ENCODE data around the gene CORO1C.
A peak's percentile ranks its signal among the peaks of the same experiment; 100 is the strongest.

The CORO1C gene

DNA sequence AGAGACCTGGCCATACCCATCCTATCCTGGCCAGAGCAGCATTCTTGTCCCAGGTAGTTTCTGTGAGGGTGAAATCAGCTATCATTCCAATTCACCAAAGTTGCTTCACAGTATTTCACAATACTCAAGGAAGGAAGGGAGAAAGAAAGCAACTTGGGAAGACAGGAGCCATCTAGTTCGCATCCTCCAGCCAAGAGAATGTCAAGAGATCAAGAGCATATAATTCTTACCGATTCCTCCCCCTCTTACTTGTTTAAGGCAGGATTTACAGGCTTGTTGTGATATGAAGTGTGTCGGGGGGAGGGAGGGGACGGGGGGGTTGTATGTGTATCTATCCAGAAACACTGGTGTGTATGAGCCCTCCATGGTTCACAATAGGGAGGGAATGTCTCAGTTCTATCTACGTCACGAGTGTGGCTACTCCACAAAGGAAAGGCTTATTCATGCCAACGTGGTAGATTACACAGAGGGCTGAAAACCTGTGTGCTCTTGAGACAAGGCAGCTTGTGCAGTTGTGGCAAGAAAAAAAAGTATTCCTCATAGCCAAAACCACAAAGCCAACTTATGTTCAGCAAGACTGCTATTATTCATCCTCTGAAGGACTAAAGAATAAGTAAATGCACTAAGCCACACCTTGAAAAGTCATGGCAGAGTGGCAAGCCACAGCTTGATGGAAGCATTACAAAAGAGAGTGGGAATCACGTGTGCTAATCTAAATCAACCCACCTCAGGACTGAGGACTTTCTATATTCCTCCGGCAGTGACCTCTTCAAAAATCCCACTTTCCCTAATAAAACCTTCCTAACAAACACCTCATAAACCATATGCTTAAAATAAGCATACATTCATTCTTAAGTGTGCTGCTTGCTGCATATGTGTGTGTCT, 35.0 kb downstream of the CORO1C start:
- DNase-seq, result peak; percentile 29

GRCh38 chr12:108694812-108695278, 36.5 kb downstream of the CORO1C start:
- DNase-seq, result peak; percentile 1

DNA sequence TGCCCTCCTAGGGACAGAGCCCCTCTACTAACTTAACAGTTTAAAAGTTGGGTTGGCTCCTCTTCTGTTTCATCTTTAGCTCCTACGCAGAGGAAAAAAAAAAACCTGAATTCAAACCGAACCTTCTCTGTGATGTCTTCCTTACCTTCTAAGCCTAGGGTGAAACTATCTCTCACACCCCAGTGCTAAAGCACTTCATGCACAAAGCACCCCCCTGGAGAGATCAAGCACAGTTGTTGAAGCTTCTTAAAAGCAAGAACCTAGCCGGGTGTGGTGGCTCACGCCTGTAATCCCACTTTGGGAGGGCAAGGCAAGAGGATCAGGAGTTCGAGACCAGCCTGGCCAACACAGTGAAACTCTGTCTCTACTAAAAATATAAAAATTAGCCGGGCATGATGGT, 37.6 kb downstream of the CORO1C start:
- DNase-seq, result no peak

GRCh38 chr12:108693186-108693730, 38.1 kb downstream of the CORO1C start:
- no peak for DNase-seq

DNA sequence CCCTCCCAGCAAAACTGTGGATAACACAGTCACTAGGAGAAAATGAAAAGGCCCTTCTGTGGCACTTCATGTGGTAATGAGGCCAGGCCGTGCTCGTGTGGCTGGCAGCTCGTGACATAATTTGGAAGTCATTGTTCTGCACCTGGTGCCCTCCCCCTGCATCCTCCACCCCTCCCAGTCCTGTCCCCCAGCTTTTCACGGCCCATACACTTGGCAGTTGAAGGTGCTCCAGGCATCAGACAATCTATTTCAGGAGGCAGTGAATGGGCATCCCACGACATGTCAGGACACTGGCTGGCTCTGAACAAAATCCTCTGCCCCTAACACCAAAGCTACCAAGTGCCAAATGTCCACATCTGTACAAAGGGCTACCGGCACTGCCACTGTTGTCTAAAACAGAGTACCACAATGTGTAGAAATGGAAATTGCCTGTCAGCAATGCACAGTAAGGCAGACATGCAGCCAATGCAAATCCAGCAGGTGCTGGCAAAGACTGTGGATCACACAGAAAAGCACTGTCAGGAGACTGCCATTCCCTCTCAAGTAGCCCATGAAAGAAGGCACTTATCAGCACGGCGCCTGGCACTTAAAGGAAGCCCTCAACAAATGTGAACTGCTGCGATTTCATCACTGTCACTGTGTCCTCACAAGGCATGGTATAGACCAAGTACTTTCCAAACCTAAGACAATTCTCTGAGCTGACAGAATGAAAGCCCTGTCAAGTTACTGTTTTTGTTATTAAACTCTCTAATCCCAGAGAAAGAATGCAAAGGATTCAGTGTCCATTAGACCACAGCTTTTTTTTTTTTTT, 39.1 kb downstream of the CORO1C start:
- no peak for DNase-seq

DNA sequence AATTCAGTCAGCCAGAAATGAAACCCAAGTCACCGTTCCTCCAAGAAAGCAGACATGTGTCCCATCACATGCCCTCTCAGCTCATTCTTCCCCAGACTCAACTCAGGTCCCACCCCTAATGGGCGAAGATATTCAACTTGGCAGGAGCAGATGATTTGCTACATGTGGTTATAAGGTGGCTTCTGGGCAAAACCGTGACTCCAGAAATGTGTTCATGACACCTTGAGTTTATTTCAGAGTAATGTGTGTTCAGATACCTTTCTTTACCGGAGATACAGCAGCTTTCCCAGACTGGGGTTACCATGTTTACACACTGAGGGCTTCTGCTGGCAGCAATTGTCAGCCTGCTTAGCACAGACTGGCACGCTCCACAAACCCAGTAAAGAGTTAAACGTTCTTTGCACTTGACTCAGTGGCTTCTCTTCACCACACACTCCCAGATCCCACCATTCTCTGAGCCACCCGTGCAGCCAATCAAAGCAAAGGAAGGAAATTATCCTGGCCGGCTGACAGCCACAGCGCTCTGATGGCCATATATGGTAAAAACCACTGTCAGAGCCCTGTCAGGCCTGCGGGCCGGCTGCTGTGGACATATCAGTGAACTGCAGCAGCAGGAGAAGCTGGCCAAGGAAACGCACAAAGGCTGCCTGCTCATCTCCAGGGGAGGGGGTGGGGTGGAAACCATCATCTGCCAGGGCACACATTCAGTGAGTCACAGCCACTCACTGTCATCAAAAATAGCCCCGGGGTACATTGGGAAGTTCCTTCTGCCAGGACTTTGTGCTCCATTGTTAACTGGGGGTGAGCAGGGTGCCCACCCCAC, 39.9 kb downstream of the CORO1C start:
- DNase-seq, result peak; percentile 77

GRCh38 chr12:108690542-108691174, 40.7 kb downstream of the CORO1C start:
- no peak for DNase-seq

DNA sequence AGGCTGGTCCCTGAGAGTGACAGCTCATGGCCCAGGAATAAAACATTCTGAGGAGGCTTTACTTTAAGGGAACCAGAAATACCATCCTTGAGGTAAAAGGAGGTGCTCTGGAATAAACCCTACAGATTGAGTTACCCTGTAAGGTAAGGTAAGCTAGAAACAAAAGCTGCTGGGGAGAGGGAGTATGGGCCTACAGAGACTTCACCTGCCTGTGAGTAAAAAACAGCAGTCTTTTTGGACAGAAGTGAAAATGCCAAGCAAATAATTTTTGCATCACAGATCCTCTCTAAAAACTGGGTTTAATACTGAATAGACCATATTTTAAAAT, 41.2 kb downstream of the CORO1C start:
- no peak for DNase-seq

DNA sequence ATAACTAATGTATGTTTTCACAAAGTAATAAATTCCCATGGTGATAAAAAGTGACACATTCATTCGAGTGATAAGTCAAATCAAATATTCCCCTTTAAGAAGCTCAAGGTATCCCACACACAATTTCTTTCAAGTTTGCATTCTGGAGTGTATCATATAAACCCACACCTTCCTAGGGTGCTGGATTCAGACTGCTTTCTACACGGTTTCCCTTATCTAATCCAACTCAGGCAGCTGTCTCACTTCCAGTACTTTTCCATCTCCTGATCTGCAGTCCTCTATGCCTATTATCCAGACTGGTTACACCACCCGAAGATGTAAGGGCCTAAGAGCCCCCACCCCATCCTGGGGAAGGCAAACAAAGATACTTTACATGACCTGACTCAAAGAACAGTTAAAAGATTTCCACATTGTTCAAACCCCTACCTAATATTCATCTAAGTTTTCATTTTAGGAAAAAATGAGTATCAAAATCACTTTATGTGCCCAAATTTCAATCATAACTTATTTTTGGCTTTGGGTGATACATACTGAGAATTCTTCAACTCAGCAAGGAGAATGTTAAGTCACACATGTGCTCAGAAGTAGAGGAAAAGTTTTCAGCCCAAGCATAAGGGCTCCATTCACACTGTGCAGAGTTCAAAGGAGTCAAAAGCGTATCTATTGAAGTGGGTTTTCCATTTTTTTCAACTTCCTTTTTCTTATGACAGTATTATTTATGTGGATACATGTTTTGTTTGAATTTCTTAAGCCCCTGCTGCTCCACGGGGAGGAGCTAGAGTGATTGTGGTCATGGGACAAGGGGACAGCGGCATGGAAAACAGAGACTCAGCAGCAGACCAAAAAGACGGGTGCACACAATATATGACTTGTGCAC, 41.8 kb downstream of the CORO1C start:
- DNase-seq, result peak; percentile 35

- no peak for DNase-seq
These were observed 44.5 kb downstream of the CORO1C start for GRCh38 chr12:108686780-108687179.

DNA sequence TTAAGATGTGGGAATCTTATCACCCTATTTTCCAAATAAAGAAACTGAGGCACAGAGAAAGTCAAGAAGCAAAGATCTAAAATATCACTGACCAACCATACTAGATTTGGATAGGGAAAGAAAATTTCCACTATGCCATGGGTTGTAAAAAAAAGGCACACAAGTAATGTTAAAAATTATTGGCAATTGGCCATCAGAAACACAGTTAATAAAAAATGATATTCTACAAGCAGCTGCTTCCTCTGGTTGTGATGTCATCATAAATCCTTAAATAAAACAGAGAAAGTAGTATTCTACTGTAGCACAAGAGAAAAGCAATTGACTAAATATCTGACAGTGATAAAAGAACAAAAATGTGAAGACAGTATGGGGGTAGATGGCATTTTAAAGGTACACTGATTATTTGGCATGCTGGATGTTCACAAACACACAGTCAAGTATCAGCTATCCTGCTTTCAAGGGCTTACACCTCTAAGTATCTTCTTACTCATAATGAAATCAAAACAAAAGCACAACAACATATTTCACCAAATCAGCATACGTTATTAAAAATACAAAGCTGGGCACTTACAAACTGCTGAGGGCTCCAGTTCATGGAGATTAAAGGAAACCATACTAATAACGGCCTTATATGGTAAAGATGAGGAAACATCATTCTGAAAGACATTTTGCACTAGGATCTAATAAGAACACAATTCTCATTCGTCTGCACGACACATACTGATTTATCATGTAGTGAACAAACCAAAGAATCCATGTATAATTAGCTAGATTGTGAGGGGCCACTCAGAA, 45.7 kb downstream of the CORO1C start:
- no peak for DNase-seq

DNA sequence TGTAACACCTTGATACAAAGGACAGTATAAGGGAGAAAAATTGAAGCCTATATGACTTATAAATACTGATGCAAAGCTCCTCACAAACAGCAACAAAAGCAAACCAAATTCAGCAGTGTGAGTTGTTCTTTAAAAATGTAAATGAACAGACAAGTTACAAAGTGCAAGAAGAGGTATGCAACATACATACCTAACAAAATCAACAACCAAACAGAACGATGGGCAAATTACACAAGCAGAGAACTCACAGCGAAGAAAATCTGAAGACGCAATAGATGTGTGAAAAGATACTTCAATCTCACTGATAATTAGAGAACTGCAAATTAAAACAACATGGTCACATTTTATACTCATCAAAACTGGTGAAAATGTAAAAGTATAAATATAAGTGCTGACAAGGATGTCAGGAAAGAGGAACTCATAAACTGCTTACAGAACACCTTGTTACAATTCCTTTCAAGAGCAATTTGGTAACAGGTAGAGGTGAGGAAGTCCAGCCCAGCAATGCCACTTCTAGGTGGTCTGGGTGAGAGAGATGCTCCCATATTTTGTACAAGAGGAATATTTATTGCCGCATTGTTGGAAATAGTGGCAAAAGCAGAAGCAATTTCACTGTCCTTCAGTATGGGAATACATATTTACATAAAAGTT, 47.3 kb downstream of the CORO1C start:
- no peak for DNase-seq

DNA sequence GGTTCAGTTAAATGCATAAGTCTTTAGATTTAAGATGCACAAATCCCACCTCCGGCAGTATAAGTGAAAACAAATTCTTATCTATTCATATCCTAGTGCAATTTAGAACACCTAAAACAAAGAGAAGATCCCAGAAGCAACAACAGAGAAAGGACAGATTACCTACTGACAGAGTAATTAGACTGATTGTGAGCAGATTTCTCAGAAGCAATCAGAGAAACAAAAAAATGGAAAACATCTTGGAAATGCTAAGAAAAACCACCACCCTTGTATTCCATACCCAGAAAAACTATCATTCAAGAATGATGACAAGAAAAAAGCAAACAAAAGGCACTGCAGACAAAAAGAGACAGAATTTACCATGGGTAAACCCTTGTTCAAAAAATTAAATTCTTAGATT, 50.0 kb downstream of the CORO1C start:
- no peak for DNase-seq

- DNase-seq, result no peak
These were observed 52.1 kb downstream of the CORO1C start for GRCh38 chr12:108679106-108679681.

- no peak for DNase-seq
These were observed 53.1 kb downstream of the CORO1C start for GRCh38 chr12:108678104-108678730.

DNA sequence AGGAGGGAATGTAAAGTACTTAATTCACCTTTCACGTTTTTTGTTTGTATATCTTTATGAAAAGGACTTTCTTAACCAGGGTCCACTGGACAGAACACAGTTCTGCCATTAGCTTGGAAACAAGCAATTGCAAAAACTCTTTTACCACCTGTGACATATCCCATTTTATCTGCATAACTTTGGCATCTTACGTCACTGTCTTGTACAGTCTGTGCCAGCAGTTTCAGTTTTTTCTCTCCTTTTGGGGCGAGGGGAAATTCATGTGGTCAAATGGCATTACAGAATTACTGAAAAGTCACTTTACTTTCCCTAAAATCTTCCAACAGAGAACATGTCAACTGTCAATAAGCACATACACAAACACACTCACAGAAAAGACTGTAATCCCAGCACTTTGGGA, 53.9 kb downstream of the CORO1C start:
- no peak for DNase-seq

DNA sequence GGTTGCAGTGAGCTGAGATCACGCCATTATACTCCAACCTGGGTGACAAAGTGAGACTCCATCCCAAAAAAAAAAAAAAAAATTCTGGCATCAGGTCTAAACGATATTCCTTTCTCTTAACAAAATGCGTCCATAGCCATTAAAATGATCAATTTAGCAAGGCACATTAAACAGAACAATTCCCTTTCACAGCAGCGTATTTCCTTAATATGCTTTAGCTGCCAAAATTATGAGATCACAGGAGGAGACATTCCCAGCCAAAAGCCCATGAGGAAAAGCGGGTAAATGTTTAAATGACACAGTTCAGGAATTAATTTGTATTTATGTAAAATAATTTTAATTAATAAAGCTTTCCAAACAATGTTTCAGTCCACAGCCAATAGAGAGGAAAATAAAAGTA, 54.6 kb downstream of the CORO1C start:
- no peak for DNase-seq

GRCh38 chr12:108675792-108676191, 55.5 kb downstream of the CORO1C start:
- no peak for DNase-seq

DNA sequence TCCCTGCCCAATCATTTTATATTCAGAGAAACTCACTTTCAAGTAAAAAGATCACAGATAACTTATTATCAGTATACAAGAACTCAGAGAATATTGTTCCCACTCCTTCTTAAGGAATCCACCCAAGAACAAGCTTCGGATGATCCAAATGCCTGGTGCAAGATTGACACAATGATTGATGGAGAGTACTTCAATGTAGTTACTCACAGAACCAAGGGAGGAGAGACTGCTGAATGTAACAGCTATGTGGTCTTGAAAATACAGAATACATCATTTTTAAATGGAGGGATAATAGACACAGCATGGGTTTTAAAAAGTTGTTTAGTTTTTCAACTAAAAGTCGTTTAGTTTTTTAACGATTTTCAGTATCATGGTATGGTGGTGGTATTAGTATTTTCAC, 59.3 kb downstream of the CORO1C start:
- no peak for DNase-seq
